Upper lobe of left lung (tissue), 4 donors: ENCODE measurements around the gene GALNT10.

ENCODE experiments used
- EP300 ChIP-seq, 4 donors: sonication (generic); formaldehyde crosslinking; IDR thresholded peaks; one replicate each; pipeline ENCODE4 v1.5.1; 2017; ENCODE audit warnings: antibody characterized with exemption in 4 of 4, control low read depth in 2 of 4
- POLR2A ChIP-seq, 4 donors: fragments of 450-650 bp; IDR thresholded peaks; one replicate each; pipeline ENCODE4 v1.5.1; 2016 to 2017; ENCODE audit warnings: antibody characterized with exemption in 4 of 4, mild to moderate bottlenecking in 2 of 4
- POLR2AphosphoS5 ChIP-seq, 2 donors: sonication (generic); formaldehyde crosslinking; IDR thresholded peaks; one replicate each; pipeline ENCODE4 v1.5.1; 2017; ENCODE audit warnings: antibody characterized with exemption in 2 of 2
- TF ChIP-seq, protein P1 (sequence below), 6 experiments: fragments of 450-650 bp in 4 of 6; fragments of 200-600 bp in 2 of 6; sonication (generic) in 2 of 6; IDR thresholded peaks; one replicate each; pipeline ENCODE4 v1.5.1; 2016 to 2019; ENCODE audit warnings: antibody characterized with exemption in 6 of 6

DNA sequence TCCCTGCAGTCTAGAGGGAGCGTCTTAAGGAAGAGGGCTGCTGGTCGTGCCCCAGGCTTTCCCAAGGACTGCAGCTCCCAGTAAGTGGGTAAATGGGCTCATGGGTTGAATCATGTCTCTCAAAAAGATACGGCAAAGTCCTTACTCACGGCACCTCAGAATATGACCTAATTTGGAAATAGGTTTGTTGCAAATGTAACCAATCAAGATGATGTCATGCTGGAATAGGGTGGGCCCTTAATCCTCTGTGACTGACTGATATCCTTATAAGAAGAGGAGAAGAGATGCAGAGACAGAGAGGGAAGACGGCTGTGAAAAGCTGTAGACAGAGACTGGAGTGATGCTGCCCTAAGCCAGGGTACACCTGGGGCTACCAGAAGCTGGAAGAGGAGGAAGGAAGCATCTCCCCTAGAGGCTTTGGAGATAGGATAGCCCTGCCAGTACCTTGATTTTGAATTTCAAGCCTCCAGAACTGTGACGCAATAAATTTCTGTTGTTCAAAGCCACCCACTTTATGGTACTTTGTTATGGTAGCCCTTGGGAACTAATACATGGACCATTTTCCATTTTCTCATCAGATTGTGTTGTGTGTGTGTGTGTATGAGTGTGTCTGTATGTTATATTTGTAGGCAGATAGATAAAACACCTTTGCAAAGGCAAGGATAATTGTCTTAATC is 15.0 kb downstream of the GALNT10 start:
- TF ChIP-seq POLR2A (IDR thresholded peaks at IDR 0.05) (no peak), EP300 (IDR thresholded peaks at IDR 0.05) (no peak), POLR2AphosphoS5 (IDR thresholded peaks at IDR 0.05) (no peak)
- TF ChIP-seq, protein P1, sequence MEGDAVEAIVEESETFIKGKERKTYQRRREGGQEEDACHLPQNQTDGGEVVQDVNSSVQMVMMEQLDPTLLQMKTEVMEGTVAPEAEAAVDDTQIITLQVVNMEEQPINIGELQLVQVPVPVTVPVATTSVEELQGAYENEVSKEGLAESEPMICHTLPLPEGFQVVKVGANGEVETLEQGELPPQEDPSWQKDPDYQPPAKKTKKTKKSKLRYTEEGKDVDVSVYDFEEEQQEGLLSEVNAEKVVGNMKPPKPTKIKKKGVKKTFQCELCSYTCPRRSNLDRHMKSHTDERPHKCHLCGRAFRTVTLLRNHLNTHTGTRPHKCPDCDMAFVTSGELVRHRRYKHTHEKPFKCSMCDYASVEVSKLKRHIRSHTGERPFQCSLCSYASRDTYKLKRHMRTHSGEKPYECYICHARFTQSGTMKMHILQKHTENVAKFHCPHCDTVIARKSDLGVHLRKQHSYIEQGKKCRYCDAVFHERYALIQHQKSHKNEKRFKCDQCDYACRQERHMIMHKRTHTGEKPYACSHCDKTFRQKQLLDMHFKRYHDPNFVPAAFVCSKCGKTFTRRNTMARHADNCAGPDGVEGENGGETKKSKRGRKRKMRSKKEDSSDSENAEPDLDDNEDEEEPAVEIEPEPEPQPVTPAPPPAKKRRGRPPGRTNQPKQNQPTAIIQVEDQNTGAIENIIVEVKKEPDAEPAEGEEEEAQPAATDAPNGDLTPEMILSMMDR (IDR thresholded peaks at IDR 0.05) = no peak
